ENCODE measurements around the gene RALGPS2. TPM values are rescaled to one million over a fixed set of nuclear protein-coding genes. Genes with fewer than 3 reads are reported as not detected.

RALGPS2 gene
- polyA plus RNA-seq, 1 of the 3 experiments (the other 2 are of a cell fraction): 5.1 TPM

GRCh38 chr1:178928976-178929375 is 203.9 kb downstream of the RALGPS2 start:
- Histone ChIP-seq H3K36me3 (replicated peaks in 1 of 2; ENCODE audit: control insufficient read depth in 1 of 2, insufficient read depth in 2 of 2, low read length in 1 of 2) (no peaks in the 10 kb centered on the region), H3K4me1 (ENCODE audit: control insufficient read depth in 1 of 2, insufficient read depth in 2 of 2, low read depth in 1 of 2, low read length in 1 of 2) (no peaks in the 10 kb centered on the region; a peak in 1 of 4 replicates), H3K79me2 (ENCODE audit: insufficient read depth) (no peaks in the 10 kb centered on the region), H3F3A (replicated peaks; ENCODE audit: insufficient read depth) (no peaks in the 10 kb centered on the region), H3K4me3 (ENCODE audit: low read depth in 2 of 2, low read length in 1 of 2) (no peak overlapping the region), H3K27me3 (ENCODE audit: insufficient read depth) (no peaks in the 10 kb centered on the region), H2AFZ (ENCODE audit: low read depth) (no peak overlapping the region), H3K27ac (ENCODE audit: low read depth in 2 of 2, low read length in 1 of 2) (no peak overlapping the region), H3K9me2 (no peaks in the 10 kb centered on the region), H3K4me2 (no peak overlapping the region), H3K9ac (no peak overlapping the region), H3K9me3 (no peaks in the 10 kb centered on the region; the same call in 1 of the 2 replicates), H4K20me1 (ENCODE audit: insufficient read depth) (no peaks in the 10 kb centered on the region)
- TF ChIP-seq TEAD4 (IDR thresholded peaks at IDR 0.05; ENCODE audit: borderline replicate concordance, insufficient read depth) (no peak), CHD2 (IDR thresholded peaks at IDR 0.05; ENCODE audit: low read length, partially characterized antibody) (no peak), PBX3 (IDR thresholded peaks at IDR 0.05) (no peak), MAX (IDR thresholded peaks at IDR 0.05; ENCODE audit: low read depth) (no peak), NFIC (IDR thresholded peaks at IDR 0.05; ENCODE audit: borderline replicate concordance) (no peak), IRF3 (IDR thresholded peaks at IDR 0.05; ENCODE audit: low read depth, low read length) (no peak), GABPA (IDR thresholded peaks at IDR 0.05; ENCODE audit: low read depth) (no peak), RFX5 (IDR thresholded peaks at IDR 0.05; ENCODE audit: low read length) (no peak), EP300 (IDR thresholded peaks at IDR 0.05; ENCODE audit: borderline replicate concordance in 1 of 2, low read depth in 1 of 2, low read length in 1 of 2) (no peak), RCOR1 (IDR thresholded peaks at IDR 0.05; ENCODE audit: low read length) (no peak), FOXJ3 (CRISPR knock-in tag; IDR thresholded peaks at IDR 0.05) (no peak), CTCF (IDR thresholded peaks at IDR 0.05) (no peak), USF2 (IDR thresholded peaks at IDR 0.05; ENCODE audit: borderline replicate concordance, low read depth, low read length) (no peak), FOXM1 (IDR thresholded peaks at IDR 0.05; ENCODE audit: low read depth) (no peak), EZH2phosphoT487 (IDR thresholded peaks at IDR 0.05; ENCODE audit: borderline replicate concordance, low read depth) (no peak), GATA2 (CRISPR knock-in tag; IDR thresholded peaks at IDR 0.05) (no peak), RAD21 (IDR thresholded peaks at IDR 0.05; ENCODE audit: low read length) (no peak), ZBTB33 (IDR thresholded peaks at IDR 0.05; ENCODE audit: borderline replicate concordance, low read depth) (no peak)
- POLR2A ChIA-PET: no interaction called here
- CTCF ChIA-PET: interaction anchor here (1.2 to 1.3 kb wide), 2 partner anchors 10 to 44 kb away, joined by 3 read pairs; no protein-coding TSS in a partner anchor
- DNase-seq: no peak
- WGBS (ENCODE audit: low lambda C conversion rate): 71% methylated on average over 1 of the region's 1 CpG
